Measurements from ENCODE around the gene EIF2S3B. TPM values are rescaled to one million over a fixed set of nuclear protein-coding genes. Genes with fewer than 3 reads are reported as not detected.

The EIF2S3B gene
- polyA plus RNA-seq, 1 of the 3 experiments (the other 2 are of a cell fraction), result 0.07 TPM

DNA sequence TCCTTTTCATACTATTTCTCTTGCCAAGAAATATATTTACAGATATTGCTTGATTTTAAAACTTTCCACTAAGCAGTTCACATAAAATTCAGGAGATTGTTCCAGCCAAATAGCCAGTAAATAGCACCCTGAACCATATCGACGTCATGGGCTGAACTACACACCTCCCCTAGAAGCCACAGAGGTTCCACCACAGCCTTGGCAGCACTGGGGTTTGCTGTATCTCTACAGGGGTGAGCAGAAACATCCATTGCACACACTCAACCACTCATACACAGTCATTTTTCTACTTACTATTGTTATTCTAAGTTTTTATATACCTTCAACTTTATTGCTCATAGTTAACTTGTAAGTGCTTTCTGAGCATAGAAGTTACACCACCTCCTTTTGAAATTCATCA lies 8.1 kb upstream of the EIF2S3B start:
- POLR2A ChIA-PET, result no interaction called here
- Histone ChIP-seq H3K27ac (ENCODE audit: low read depth in 2 of 2, low read length in 1 of 2) (no peak overlapping the region), H3K9me2 (no peaks in the 10 kb centered on the region), H3K79me2 (ENCODE audit: insufficient read depth) (no peaks in the 10 kb centered on the region), H3K4me3 (ENCODE audit: low read depth in 2 of 2, low read length in 1 of 2) (no peak overlapping the region), H3K27me3 (ENCODE audit: insufficient read depth) (no peaks in the 10 kb centered on the region; the same call in 1 of the 2 replicates), H3K4me2 (no peak overlapping the region), H2AFZ (ENCODE audit: low read depth) (no peak overlapping the region), H3K4me1 (ENCODE audit: control insufficient read depth in 1 of 2, insufficient read depth in 2 of 2, low read depth in 1 of 2, low read length in 1 of 2) (no peaks in the 10 kb centered on the region), H3K9me3 (no peaks in the 10 kb centered on the region), H3F3A (replicated peaks; ENCODE audit: insufficient read depth) (no peaks in the 10 kb centered on the region), H3K36me3 (replicated peaks in 1 of 2; ENCODE audit: control insufficient read depth in 1 of 2, insufficient read depth in 2 of 2, low read length in 1 of 2) (no peaks in the 10 kb centered on the region), H3K9ac (no peak overlapping the region), H4K20me1 (ENCODE audit: insufficient read depth) (no peaks in the 10 kb centered on the region)
- CTCF ChIA-PET, result no interaction called here
- DNase-seq, result no peak
- WGBS (ENCODE audit: low lambda C conversion rate), result 11% methylated on average over 2 of the region's 2 CpGs
- TF ChIP-seq TEAD4 (IDR thresholded peaks at IDR 0.05; ENCODE audit: borderline replicate concordance, insufficient read depth), result no peak
- TF ChIP-seq FOXM1 (IDR thresholded peaks at IDR 0.05; ENCODE audit: low read depth), result no peak
- no peak for TF ChIP-seq EP300 (IDR thresholded peaks at IDR 0.05; ENCODE audit: borderline replicate concordance in 1 of 2, low read depth in 1 of 2, low read length in 1 of 2)
- no peak for TF ChIP-seq FOXJ3 (CRISPR knock-in tag; IDR thresholded peaks at IDR 0.05)
- TF ChIP-seq, protein P1, sequence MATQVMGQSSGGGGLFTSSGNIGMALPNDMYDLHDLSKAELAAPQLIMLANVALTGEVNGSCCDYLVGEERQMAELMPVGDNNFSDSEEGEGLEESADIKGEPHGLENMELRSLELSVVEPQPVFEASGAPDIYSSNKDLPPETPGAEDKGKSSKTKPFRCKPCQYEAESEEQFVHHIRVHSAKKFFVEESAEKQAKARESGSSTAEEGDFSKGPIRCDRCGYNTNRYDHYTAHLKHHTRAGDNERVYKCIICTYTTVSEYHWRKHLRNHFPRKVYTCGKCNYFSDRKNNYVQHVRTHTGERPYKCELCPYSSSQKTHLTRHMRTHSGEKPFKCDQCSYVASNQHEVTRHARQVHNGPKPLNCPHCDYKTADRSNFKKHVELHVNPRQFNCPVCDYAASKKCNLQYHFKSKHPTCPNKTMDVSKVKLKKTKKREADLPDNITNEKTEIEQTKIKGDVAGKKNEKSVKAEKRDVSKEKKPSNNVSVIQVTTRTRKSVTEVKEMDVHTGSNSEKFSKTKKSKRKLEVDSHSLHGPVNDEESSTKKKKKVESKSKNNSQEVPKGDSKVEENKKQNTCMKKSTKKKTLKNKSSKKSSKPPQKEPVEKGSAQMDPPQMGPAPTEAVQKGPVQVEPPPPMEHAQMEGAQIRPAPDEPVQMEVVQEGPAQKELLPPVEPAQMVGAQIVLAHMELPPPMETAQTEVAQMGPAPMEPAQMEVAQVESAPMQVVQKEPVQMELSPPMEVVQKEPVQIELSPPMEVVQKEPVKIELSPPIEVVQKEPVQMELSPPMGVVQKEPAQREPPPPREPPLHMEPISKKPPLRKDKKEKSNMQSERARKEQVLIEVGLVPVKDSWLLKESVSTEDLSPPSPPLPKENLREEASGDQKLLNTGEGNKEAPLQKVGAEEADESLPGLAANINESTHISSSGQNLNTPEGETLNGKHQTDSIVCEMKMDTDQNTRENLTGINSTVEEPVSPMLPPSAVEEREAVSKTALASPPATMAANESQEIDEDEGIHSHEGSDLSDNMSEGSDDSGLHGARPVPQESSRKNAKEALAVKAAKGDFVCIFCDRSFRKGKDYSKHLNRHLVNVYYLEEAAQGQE (IDR thresholded peaks at IDR 0.05; ENCODE audit: low read depth, low read length), result no peak
- no peak for TF ChIP-seq FOSL2 (IDR thresholded peaks at IDR 0.05; ENCODE audit: borderline replicate concordance, low read depth)
- no peak for TF ChIP-seq USF1 (IDR thresholded peaks at IDR 0.05; ENCODE audit: borderline replicate concordance, low read depth)
- TF ChIP-seq NRF1 (IDR thresholded peaks at IDR 0.05; ENCODE audit: low read depth, low read length), result no peak
- TF ChIP-seq SMC3 (IDR thresholded peaks at IDR 0.05; ENCODE audit: low read depth, low read length), result no peak
- TF ChIP-seq NFIC (IDR thresholded peaks at IDR 0.05; ENCODE audit: borderline replicate concordance), result no peak
- no peak for TF ChIP-seq EZH2phosphoT487 (IDR thresholded peaks at IDR 0.05; ENCODE audit: borderline replicate concordance, low read depth)

DNA sequence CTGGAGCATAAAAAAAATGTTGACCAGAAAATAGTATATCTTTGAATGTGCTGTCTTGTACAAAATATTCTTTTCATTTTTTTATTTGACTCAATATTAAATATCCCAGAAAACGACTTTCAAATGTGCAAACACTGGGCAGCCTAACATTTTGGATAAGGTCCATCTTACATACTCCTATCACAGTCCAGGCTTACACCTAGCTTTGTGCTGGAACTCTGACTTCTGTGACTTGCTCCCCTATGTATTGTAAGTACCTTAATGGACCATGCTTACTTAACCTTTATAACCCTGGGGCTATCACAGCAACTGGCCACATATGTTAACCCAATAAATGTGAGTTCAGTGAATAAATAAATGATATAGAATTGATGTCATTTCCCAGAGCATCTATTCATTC lies 7.6 kb upstream of the EIF2S3B start:
- Histone ChIP-seq H3F3A (replicated peaks; ENCODE audit: insufficient read depth) (no peaks in the 10 kb centered on the region), H3K9ac (no peak overlapping the region), H3K27me3 (ENCODE audit: insufficient read depth) (no peaks in the 10 kb centered on the region; the same call in 1 of the 2 replicates), H3K79me2 (ENCODE audit: insufficient read depth) (no peaks in the 10 kb centered on the region), H3K9me2 (no peaks in the 10 kb centered on the region), H2AFZ (ENCODE audit: low read depth) (no peak overlapping the region), H4K20me1 (ENCODE audit: insufficient read depth) (no peaks in the 10 kb centered on the region), H3K4me1 (ENCODE audit: control insufficient read depth in 1 of 2, insufficient read depth in 2 of 2, low read depth in 1 of 2, low read length in 1 of 2) (no peaks in the 10 kb centered on the region), H3K27ac (ENCODE audit: low read depth in 2 of 2, low read length in 1 of 2) (no peak overlapping the region), H3K4me3 (ENCODE audit: low read depth in 2 of 2, low read length in 1 of 2) (no peak overlapping the region), H3K9me3 (no peaks in the 10 kb centered on the region), H3K36me3 (replicated peaks in 1 of 2; ENCODE audit: control insufficient read depth in 1 of 2, insufficient read depth in 2 of 2, low read length in 1 of 2) (no peaks in the 10 kb centered on the region), H3K4me2 (no peak overlapping the region)
- ChIA-PET CTCF (no interaction called here), POLR2A (no interaction called here)
- WGBS (ENCODE audit: low lambda C conversion rate), result 0% methylated on average over 1 of the region's 1 CpG
- DNase-seq, result no peak
- TF ChIP-seq CTCF (IDR thresholded peaks at IDR 0.05) (no peak), TEAD4 (IDR thresholded peaks at IDR 0.05; ENCODE audit: borderline replicate concordance, insufficient read depth) (no peak), NRF1 (IDR thresholded peaks at IDR 0.05; ENCODE audit: low read depth, low read length) (no peak), SMC3 (IDR thresholded peaks at IDR 0.05; ENCODE audit: low read depth, low read length) (no peak), FOXJ3 (CRISPR knock-in tag; IDR thresholded peaks at IDR 0.05) (no peak), FOSL2 (IDR thresholded peaks at IDR 0.05; ENCODE audit: borderline replicate concordance, low read depth) (no peak), RXRA (IDR thresholded peaks at IDR 0.05; ENCODE audit: borderline replicate concordance, low read depth) (no peak), RAD21 (IDR thresholded peaks at IDR 0.05; ENCODE audit: low read length) (no peak), YY1 (IDR thresholded peaks at IDR 0.05; ENCODE audit: low read depth) (no peak), JUND (IDR thresholded peaks at IDR 0.05) (no peak), RCOR1 (IDR thresholded peaks at IDR 0.05; ENCODE audit: low read length) (no peak), TAF1 (IDR thresholded peaks at IDR 0.05; ENCODE audit: borderline replicate concordance, low read depth, low read length) (no peak)
- TF ChIP-seq, protein P2, sequence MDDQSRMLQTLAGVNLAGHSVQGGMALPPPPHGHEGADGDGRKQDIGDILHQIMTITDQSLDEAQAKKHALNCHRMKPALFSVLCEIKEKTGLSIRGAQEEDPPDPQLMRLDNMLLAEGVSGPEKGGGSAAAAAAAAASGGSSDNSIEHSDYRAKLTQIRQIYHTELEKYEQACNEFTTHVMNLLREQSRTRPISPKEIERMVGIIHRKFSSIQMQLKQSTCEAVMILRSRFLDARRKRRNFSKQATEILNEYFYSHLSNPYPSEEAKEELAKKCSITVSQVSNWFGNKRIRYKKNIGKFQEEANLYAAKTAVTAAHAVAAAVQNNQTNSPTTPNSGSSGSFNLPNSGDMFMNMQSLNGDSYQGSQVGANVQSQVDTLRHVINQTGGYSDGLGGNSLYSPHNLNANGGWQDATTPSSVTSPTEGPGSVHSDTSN (IDR thresholded peaks at IDR 0.05), result no peak
- TF ChIP-seq, protein P3, sequence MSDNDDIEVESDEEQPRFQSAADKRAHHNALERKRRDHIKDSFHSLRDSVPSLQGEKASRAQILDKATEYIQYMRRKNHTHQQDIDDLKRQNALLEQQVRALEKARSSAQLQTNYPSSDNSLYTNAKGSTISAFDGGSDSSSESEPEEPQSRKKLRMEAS (IDR thresholded peaks at IDR 0.05; ENCODE audit: low read depth), result no peak

Measured in SK-N-SH (cell line).